H1 (cell line): Measurements from ENCODE around the gene FRMD7. TPM values are rescaled to one million over a fixed set of nuclear protein-coding genes. Genes with fewer than 3 reads are reported as not detected.

ENCODE experiments used
- CTCF ChIA-PET: fragments of 300-600 bp; sonication (Branson Sonifier 250); formaldehyde crosslinking; loops from one replicate; lab custom pipeline; 2021; ENCODE audit not compliant: partially characterized antibody; lab: Charles Lee
- POLR2A ChIA-PET: fragments of 300-600 bp; sonication (Branson Sonifier 250); formaldehyde crosslinking; loops from one replicate; lab custom pipeline; 2021; ENCODE audit warnings: inconsistent platforms; ENCODE audit not compliant: partially characterized antibody; lab: Charles Lee
- DNase-seq, 2 experiments: peaks; one replicate each; pipeline versions ENCODE4 v3.0.0 to v3.0.0-alpha.2; 2010 to 2022; ENCODE audit warnings: low spot score in 2 of 2, low read depth in 1 of 2, mixed read lengths in 1 of 2
- FAIRE-seq: peaks from 2 replicates; lab custom pipeline; 2011; peaks lifted over from hg19 to GRCh38; lab: Jason Lieb, UNC
- H2AFZ ChIP-seq: 2 replicates; pipeline ENCODE4 v1.8.1; 2012; ENCODE audit warnings: low read length, inconsistent platforms
- H2AK5ac ChIP-seq: 2 replicates; pipeline ENCODE4 v1.6.1; 2013; ENCODE audit warnings: low read depth, low read length
- H2BK120ac ChIP-seq: replicated peaks from 2 replicates; pipeline ENCODE3; 2013; ENCODE audit warnings: low read depth, low read length, inconsistent platforms
- H2BK12ac ChIP-seq: 2 replicates; pipeline ENCODE4 v1.6.1; 2013; ENCODE audit warnings: low read depth, low read length
- H2BK15ac ChIP-seq: 2 replicates; pipeline ENCODE4 v1.6.1; 2013; ENCODE audit warnings: low read length
- H2BK20ac ChIP-seq: 2 replicates; pipeline ENCODE4 v1.6.1; 2013; ENCODE audit warnings: low read length
- H2BK5ac ChIP-seq: 2 replicates; pipeline ENCODE4 v1.6.1; 2013; ENCODE audit warnings: low read depth, low read length
- H3K14ac ChIP-seq: 2 replicates; pipeline ENCODE4 v1.6.1; 2013; ENCODE audit warnings: inconsistent platforms; ENCODE audit not compliant: insufficient read length
- H3K18ac ChIP-seq: 2 replicates; pipeline ENCODE4 v1.6.1; 2013; ENCODE audit warnings: low read length; ENCODE audit errors: extremely low read depth
- H3K23ac ChIP-seq: 2 replicates; pipeline ENCODE4 v1.6.1; 2013; ENCODE audit warnings: inconsistent platforms; ENCODE audit not compliant: insufficient read length
- H3K23me2 ChIP-seq: 2 replicates; pipeline ENCODE4 v1.6.1; 2013; ENCODE audit warnings: low read depth, low read length
- H3K27ac ChIP-seq: 2 replicates; pipeline ENCODE4 v1.6.1; 2011; ENCODE audit warnings: low read depth, low read length, inconsistent platforms
- H3K27me3 ChIP-seq, 4 experiments: replicated peaks in 1 of 4; 1 replicate in 1 of 4; 2 replicates in 3 of 4; pipeline versions ENCODE4 v1.6.1 to v1.8.1; 2011 to 2013; ENCODE audit warnings: low read length in 3 of 4, mild to moderate bottlenecking in 3 of 4, inconsistent platforms in 2 of 4, mixed read lengths in 2 of 4, moderate library complexity in 1 of 4; ENCODE audit not compliant: control insufficient read depth in 3 of 4, insufficient read depth in 3 of 4; ENCODE audit errors: extremely low read depth in 1 of 4
- H3K36me3 ChIP-seq, 4 experiments: 2 replicates each; pipeline versions ENCODE4 v1.6.1 to v1.8.1; 2011 to 2013; ENCODE audit warnings: mild to moderate bottlenecking in 4 of 4, low read length in 3 of 4, moderate library complexity in 2 of 4, control low read depth in 1 of 4, inconsistent platforms in 1 of 4; ENCODE audit not compliant: insufficient read depth in 4 of 4, control insufficient read depth in 2 of 4
- H3K4ac ChIP-seq: replicated peaks from 2 replicates; pipeline ENCODE3; 2013; ENCODE audit warnings: low read length, low read depth, mixed read lengths, inconsistent platforms; ENCODE audit not compliant: insufficient read length
- H3K4me1 ChIP-seq, 4 experiments: replicated peaks in 1 of 4; 1 replicate in 1 of 4; 2 replicates in 3 of 4; pipeline versions ENCODE4 v1.6.1 to v1.8.1; 2011 to 2013; ENCODE audit warnings: low read length in 3 of 4, inconsistent platforms in 2 of 4, mixed read lengths in 1 of 4; ENCODE audit not compliant: insufficient read depth in 4 of 4, control insufficient read depth in 3 of 4
- H3K4me2 ChIP-seq, 2 experiments: 2 replicates each; pipeline versions ENCODE4 v1.6.1 to v1.8.1; 2011 to 2013; ENCODE audit warnings: low read depth in 2 of 2, low read length in 2 of 2, control low read depth in 1 of 2, inconsistent platforms in 1 of 2, mild to moderate bottlenecking in 1 of 2; ENCODE audit not compliant: insufficient read depth in 1 of 2
- H3K4me3 ChIP-seq, 4 experiments: fragments of 200-600, 300-600 bp in 1 of 4; sonication (generic), shearing (Covaris generic), sonication (Bioruptor Twin) in 1 of 4; 2 replicates each; pipeline versions ENCODE4 v1.5.1 to v1.8.1; 2011 to 2016; ENCODE audit warnings: low read length in 4 of 4, low read depth in 3 of 4, control low read depth in 2 of 4, inconsistent platforms in 2 of 4, mild to moderate bottlenecking in 2 of 4, mixed read lengths in 1 of 4, moderate library complexity in 1 of 4; ENCODE audit not compliant: insufficient read depth in 2 of 4; ENCODE audit errors: extremely low read depth in 1 of 4
- H3K56ac ChIP-seq: replicated peaks from 2 replicates; pipeline ENCODE3; 2013; ENCODE audit warnings: low read depth, mild to moderate bottlenecking, mixed read lengths, low read length, inconsistent platforms; ENCODE audit not compliant: insufficient read length
- H3K79me1 ChIP-seq: 2 replicates; pipeline ENCODE4 v1.6.1; 2013; ENCODE audit warnings: low read depth, low read length, control low read depth
- H3K79me2 ChIP-seq, 2 experiments: 2 replicates each; pipeline versions ENCODE4 v1.6.1 to v1.8.1; 2012 to 2013; ENCODE audit warnings: low read length in 2 of 2, mild to moderate bottlenecking in 2 of 2, inconsistent platforms in 1 of 2; ENCODE audit not compliant: insufficient read depth in 2 of 2, control insufficient read depth in 1 of 2
- H3K9ac ChIP-seq, 4 experiments: replicated peaks in 1 of 4; 1 replicate in 1 of 4; 2 replicates in 3 of 4; pipeline versions ENCODE4 v1.6.1 to v1.8.1; 2011 to 2013; ENCODE audit warnings: low read depth in 3 of 4, low read length in 3 of 4, control low read depth in 2 of 4, mild to moderate bottlenecking in 2 of 4, moderate library complexity in 2 of 4, inconsistent platforms in 1 of 4; ENCODE audit errors: extremely low read depth in 1 of 4
- H3K9me3 ChIP-seq, 2 experiments: 2 replicates each; pipeline versions ENCODE4 v1.6.1 to v1.8.1; 2012 to 2013; ENCODE audit warnings: mild to moderate bottlenecking in 2 of 2, moderate library complexity in 2 of 2, control low read depth in 1 of 2, inconsistent platforms in 1 of 2, low read depth in 1 of 2, low read length in 1 of 2, mixed read lengths in 1 of 2; ENCODE audit not compliant: insufficient read depth in 2 of 2
- H4K20me1 ChIP-seq, 2 experiments: replicated peaks in 1 of 2; 2 replicates each; pipeline versions ENCODE3 to v1.8.1; 2011 to 2013; ENCODE audit warnings: inconsistent platforms in 2 of 2, low read length in 2 of 2, mild to moderate bottlenecking in 1 of 2; ENCODE audit not compliant: insufficient read depth in 2 of 2, control insufficient read depth in 1 of 2
- H4K5ac ChIP-seq: 2 replicates; pipeline ENCODE4 v1.6.1; 2013; ENCODE audit warnings: low read length, low read depth, mixed read lengths, inconsistent platforms; ENCODE audit not compliant: insufficient read length
- H4K8ac ChIP-seq: 2 replicates; pipeline ENCODE4 v1.8.0; 2013; ENCODE audit warnings: mild to moderate bottlenecking, moderate library complexity, low read length, inconsistent platforms; ENCODE audit not compliant: insufficient read depth; ENCODE audit errors: extremely low read depth
- H4K91ac ChIP-seq: replicated peaks from 2 replicates; pipeline ENCODE3; 2013; ENCODE audit warnings: low read length, mixed read lengths, inconsistent platforms; ENCODE audit not compliant: insufficient read length
- ATF2 ChIP-seq: IDR thresholded peaks from 2 replicates; pipeline ENCODE4 v1.6.1; 2012; ENCODE audit warnings: low read length, inconsistent platforms
- CTBP2 ChIP-seq: IDR thresholded peaks from 2 replicates; pipeline ENCODE4 v1.7.0; 2011; ENCODE audit warnings: borderline replicate concordance, mild to moderate bottlenecking, moderate library complexity, mixed read lengths, low read length; ENCODE audit not compliant: insufficient read depth, insufficient read length
- GTF2F1 ChIP-seq: IDR thresholded peaks from 2 replicates; pipeline ENCODE4 v1.6.1; 2012; ENCODE audit warnings: low read depth, low read length, improper control_type of control experiment, borderline replicate concordance
- WGBS, 2 experiments: shearing (Covaris generic) in 1 of 2; methylation state at CpG; one replicate each; pipeline versions ENCODE4 v1.1.6 to v1.1.7; 2013 to 2015; ENCODE audit warnings: low lambda C conversion rate in 2 of 2, mixed read lengths in 2 of 2, inconsistent platforms in 1 of 2, low coverage in 1 of 2, missing lambda C conversion rate in 1 of 2; ENCODE audit not compliant: insufficient replicate concordance in 2 of 2, insufficient coverage in 1 of 2, insufficient read length in 1 of 2; ENCODE audit errors: extremely low coverage in 1 of 2, missing lambda C conversion rate in 1 of 2; 5-methylcytosine and 5-hydroxymethylcytosine counted together
- polyA plus RNA-seq, 7 experiments: library from polyadenylated mRNA; depleted of rRNA in 3 of 7; stranded (reverse) in 5 of 7; unstranded in 2 of 7; fragments of >200 nt in 5 of 7; fragments of 200-250 nt in 2 of 7; gene quantifications; 1 replicate in 5 of 7; 2 replicates in 1 of 7; 4 replicates in 1 of 7; pipeline versions ENCODE4 v1.2.1 to v1.2.3, GENCODE V29; 2011 to 2013; ENCODE audit warnings: missing spikeins in 2 of 7, mixed read lengths in 2 of 7
- total RNA-seq: library from RNA; stranded (reverse); fragmentation: NEBNext Ultra II Directional; extraction: Animal tissue kit (Norgen Biotek cat#: 25700); gene quantifications from 2 replicates; pipeline ENCODE4 v1.2.1, GENCODE V29; 2021

Gene FRMD7
- total and polyA plus RNA-seq, 2 of the 8 experiments (the other 6 are each of a cell fraction or from before 2014, with no cell fraction given), result not detected

GRCh38 chrX:132119821-132120515 lies 7.9 kb downstream of the FRMD7 start:
- TF ChIP-seq GTF2F1 (no peak), ATF2 (no peak), CTBP2 (no peak)
- ChIA-PET POLR2A (no interaction called here), CTCF (no interaction called here)
- Histone ChIP-seq H4K20me1 (no peaks in the 10 kb centered on the region), H3K4me1 (peaks cover 0 to 7% (median 0%) of the 10 kb centered on the region in 4 experiments; a peak in 1 of 7 replicates), H3K4me3 (no peak overlapping the region), H4K91ac (no peak overlapping the region), H2BK12ac (no peak overlapping the region), H3K27ac (no peak overlapping the region), H4K5ac (no peak overlapping the region), H3K9me3 (no peaks in the 10 kb centered on the region), H3K79me2 (no peaks in the 10 kb centered on the region), H2BK120ac (no peak overlapping the region), H3K18ac (no peak overlapping the region), H3K79me1 (no peaks in the 10 kb centered on the region), H3K27me3 (no peaks in the 10 kb centered on the region), H3K4me2 (no peak overlapping the region), H2BK15ac (no peak overlapping the region), H2AFZ (no peak overlapping the region), H4K8ac (no peak overlapping the region), H3K36me3 (no peaks in the 10 kb centered on the region), H2AK5ac (no peak overlapping the region), H3K14ac (no peak overlapping the region), H3K4ac (no peak overlapping the region), H2BK5ac (no peak overlapping the region), H3K56ac (no peak overlapping the region), H3K23me2 (no peaks in the 10 kb centered on the region), H3K9ac (no peak overlapping the region), H3K23ac (no peak overlapping the region), H2BK20ac (no peak overlapping the region)
- FAIRE-seq (no peak), DNase-seq (no peak)
- WGBS, 2 experiments, result 79% methylated on average over 9 of the region's 12 CpGs; no CpG with 5 or more reads in 1 of the 2 experiments
